A549 (cell line): ENCODE data around the gene MOSMO. TPM values are rescaled to one million over a fixed set of nuclear protein-coding genes. Genes with fewer than 3 reads are reported as not detected.

Source experiments
- ATAC-seq, 2 experiments: fragments of 200-7000 bp in 1 of 2; fragments of >200 bp in 1 of 2; cut with Nextera tagmentation in 1 of 2; cut with Tn5 transposase in 1 of 2; 3 replicates each; pipeline versions ENCODE4 v1.8.0 to v1.9.1; 2018 to 2020; ENCODE audit warnings: mild to moderate bottlenecking in 1 of 2, moderate library complexity in 1 of 2
- CTCF ChIA-PET: fragments of 300-600 bp; sonication (Branson Sonifier 250); formaldehyde crosslinking; extraction: SDS; loops from one replicate; lab custom pipeline; 2021; ENCODE audit warnings: antibody characterized with exemption, inconsistent platforms; lab: Yijun Ruan, JAX
- POLR2A ChIA-PET: fragments of 350-600 bp; formaldehyde crosslinking; extraction: SDS; loops from one replicate; lab custom pipeline; 2021; ENCODE audit warnings: antibody characterized with exemption, inconsistent platforms; lab: Yijun Ruan, JAX
- DNase-seq, 2 experiments: peaks; one replicate each; pipeline versions ENCODE4 v3.0.0 to v3.0.0-alpha.2; 2011 to 2016; ENCODE audit warnings: low read depth in 1 of 2, low spot score in 1 of 2
- FAIRE-seq: peaks from 2 replicates; lab custom pipeline; 2011; peaks lifted over from hg19 to GRCh38; lab: Jason Lieb, UNC
- H3K27ac ChIP-seq, 2 experiments: fragments of >200 bp; sonication (Bioruptor Twin); formaldehyde crosslinking; 3 replicates each; pipeline ENCODE4 v1.5.1; 2016 to 2017
- H3K4me1 ChIP-seq: fragments of >200 bp; sonication (Bioruptor Twin); formaldehyde crosslinking; 3 replicates; pipeline ENCODE4 v1.6.1; 2016
- H3K4me2 ChIP-seq: fragments of >200 bp; sonication (Bioruptor Twin); formaldehyde crosslinking; 3 replicates; pipeline ENCODE4 v1.6.1; 2016
- H3K4me3 ChIP-seq: fragments of >200 bp; sonication (Bioruptor Twin); formaldehyde crosslinking; 3 replicates; pipeline ENCODE4 v1.5.1; 2016
- H3K9me3 ChIP-seq: fragments of >200 bp; sonication (Bioruptor Twin); formaldehyde crosslinking; 3 replicates; pipeline ENCODE4 v1.6.1; 2016
- BHLHE40 ChIP-seq: IDR thresholded peaks from 2 replicates; pipeline ENCODE4 v1.6.1; 2012; ENCODE audit warnings: low read depth, low read length, inconsistent platforms
- CBX2 ChIP-seq: fragments of 200-600 bp; sonication (generic); IDR thresholded peaks from 2 replicates; pipeline ENCODE4 v1.6.1; 2016; ENCODE audit warnings: low read depth, mild to moderate bottlenecking, borderline replicate concordance
- ESRRA ChIP-seq: fragments of 150-350 bp; IDR thresholded peaks from 2 replicates; pipeline ENCODE4 v1.6.1; 2014; ENCODE audit warnings: mild to moderate bottlenecking, low read length, borderline replicate concordance
- GATA3 ChIP-seq: IDR thresholded peaks from 2 replicates; pipeline ENCODE4 v1.6.1; 2012; ENCODE audit warnings: borderline replicate concordance
- HOXA7 ChIP-seq: fragments of 250-450 bp; sonication (Bioruptor Pico); IDR thresholded peaks from 2 replicates; pipeline ENCODE4 v1.5.0; 2020; ENCODE audit warnings: mild to moderate bottlenecking, moderate library complexity
- HOXB5 ChIP-seq: fragments of 250-450 bp; sonication (Bioruptor Pico); IDR thresholded peaks from 2 replicates; pipeline ENCODE4 v1.5.0; 2020; ENCODE audit warnings: mild to moderate bottlenecking, moderate library complexity
- JUNB ChIP-seq: fragments of >200 bp; sonication (Bioruptor Twin); formaldehyde crosslinking; IDR thresholded peaks from 2 replicates; pipeline ENCODE4 v1.6.1; 2016
- KDM1A ChIP-seq: fragments of 200-600 bp; sonication (generic); IDR thresholded peaks from 2 replicates; pipeline ENCODE4 v1.6.1; 2016; ENCODE audit warnings: low read depth, mild to moderate bottlenecking
- MAFK ChIP-seq: fragments of 450-650 bp; IDR thresholded peaks from 2 replicates; pipeline ENCODE4 v1.6.1; 2014; ENCODE audit not compliant: partially characterized antibody
- MYC ChIP-seq: IDR thresholded peaks from 2 replicates; pipeline ENCODE4 v1.6.1; 2012; ENCODE audit warnings: mild to moderate bottlenecking, inconsistent platforms, low read length, improper control_type of control experiment, borderline replicate concordance
- PBX3 ChIP-seq: IDR thresholded peaks from 2 replicates; pipeline ENCODE4 v1.6.1; 2012
- PHF8 ChIP-seq: fragments of 200-600 bp; sonication (generic); IDR thresholded peaks from 2 replicates; pipeline ENCODE4 v1.6.1; 2016; ENCODE audit warnings: low read depth, mild to moderate bottlenecking, antibody characterized with exemption, moderate library complexity, borderline replicate concordance
- POLR2AphosphoS2 ChIP-seq: conservative IDR thresholded peaks from 2 replicates; pipeline ENCODE4 v1.6.1; 2012; ENCODE audit warnings: low read length, improper control_type of control experiment, inconsistent platforms
- RAD21 ChIP-seq, 2 experiments: fragments of >200 bp in 1 of 2; sonication (Bioruptor Twin) in 1 of 2; formaldehyde crosslinking in 1 of 2; IDR thresholded peaks in 1 of 2; conservative IDR thresholded peaks in 1 of 2; 2 replicates in 1 of 2; 3 replicates in 1 of 2; pipeline ENCODE4 v1.6.1; 2012 to 2018; ENCODE audit warnings: inconsistent platforms in 1 of 2
- RFX5 ChIP-seq: fragments of 450-650 bp; IDR thresholded peaks from 2 replicates; pipeline ENCODE4 v1.7.1; 2014; ENCODE audit warnings: antibody characterized with exemption, mild to moderate bottlenecking, moderate library complexity
- RNF2 ChIP-seq: fragments of 200-600 bp; sonication (generic); IDR thresholded peaks from 2 replicates; pipeline ENCODE4 v1.6.1; 2016; ENCODE audit warnings: low read depth, mild to moderate bottlenecking, antibody characterized with exemption, moderate library complexity, borderline replicate concordance
- TFCP2L1 ChIP-seq: fragments of 250-450 bp; sonication (Bioruptor Pico); IDR thresholded peaks from 2 replicates; pipeline ENCODE4 v1.5.0; 2021; ENCODE audit warnings: mild to moderate bottlenecking
- TP53 ChIP-seq: fragments of 250-450 bp; sonication (Bioruptor Pico); IDR thresholded peaks from 2 replicates; pipeline ENCODE4 v1.5.0; 2021; ENCODE audit warnings: mild to moderate bottlenecking, moderate library complexity
- USF2 ChIP-seq: fragments of 450-650 bp; IDR thresholded peaks from 2 replicates; pipeline ENCODE4 v1.6.1; 2014; ENCODE audit warnings: antibody characterized with exemption
- ZNF302 ChIP-seq: fragments of 250-450 bp; sonication (Bioruptor Pico); IDR thresholded peaks from 2 replicates; pipeline ENCODE4 v1.9.0; 2021; ENCODE audit warnings: inconsistent platforms, mild to moderate bottlenecking, moderate library complexity
- WGBS: methylation state at CpG from one replicate; pipeline ENCODE4 v1.1.6; 2017; ENCODE audit errors: missing lambda C conversion rate; 5-methylcytosine and 5-hydroxymethylcytosine counted together
- polyA plus RNA-seq, 4 experiments: library from polyadenylated mRNA; depleted of rRNA in 3 of 4; stranded (reverse); fragments of >200 nt; fragmentation: RNase III in 1 of 4; extraction: RNeasy Plus Mini Kit Qiagen cat#74134 plus additional on column Dnase treatment in 1 of 4; gene quantifications; 2 replicates in 3 of 4; 3 replicates in 1 of 4; pipeline ENCODE4 v1.2.3, GENCODE V29; 2011 to 2017
- TF ChIP-seq, protein P1 (sequence below): fragments of >200 bp; sonication (Bioruptor Twin); formaldehyde crosslinking; IDR thresholded peaks from 2 replicates; pipeline ENCODE4 v1.6.1; 2016

Gene MOSMO
- polyA plus RNA-seq, 2 of the 4 experiments (the other 2 are of a cell fraction): 9.7 to 14.4 TPM

DNA sequence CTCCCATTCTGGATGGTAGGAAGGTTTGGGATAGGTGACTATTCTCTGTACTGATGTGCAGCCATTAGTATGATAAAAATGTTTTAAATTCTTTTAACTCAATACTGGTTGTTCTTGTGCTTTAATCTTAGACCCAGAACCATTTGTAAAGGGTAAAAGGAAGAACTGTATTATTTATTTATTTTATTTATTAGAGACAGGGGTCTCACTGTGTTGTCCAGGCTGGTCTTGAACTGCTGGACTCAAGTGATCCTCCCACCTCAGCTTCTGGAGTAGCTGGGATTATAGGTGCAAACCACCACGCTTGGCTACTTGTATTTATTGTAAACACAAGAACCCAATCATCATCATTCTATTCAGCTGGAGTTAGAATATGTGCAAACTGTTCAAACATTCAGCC lies 2.2 kb upstream of the MOSMO start:
- CTCF ChIA-PET: interaction anchor here (0.6 to 13.7 kb wide), 5 partner anchors 15 to 182 kb away, joined by 3 to 226 read pairs (median 10); no protein-coding TSS in a partner anchor
- FAIRE-seq: no peak
- H3K4me1 ChIP-seq: peaks cover 19% of the 10 kb centered on the region; the same call in 2 of the 3 replicates
- TF ChIP-seq CBX2 (no peak), PHF8 (no peak), ZNF302 (CRISPR knock-in tag) (no peak), MAFK (no peak), POLR2AphosphoS2 (no peak), GATA3 (no peak), JUNB (no peak), RNF2 (no peak), RFX5 (no peak), RAD21 (conservative IDR thresholded peaks at IDR 0.05 in 1 of 2, IDR thresholded peaks at IDR 0.05 in 1 of 2) (no peak), BHLHE40 (no peak), ESRRA (no peak), KDM1A (no peak)
- TF ChIP-seq, protein P1, sequence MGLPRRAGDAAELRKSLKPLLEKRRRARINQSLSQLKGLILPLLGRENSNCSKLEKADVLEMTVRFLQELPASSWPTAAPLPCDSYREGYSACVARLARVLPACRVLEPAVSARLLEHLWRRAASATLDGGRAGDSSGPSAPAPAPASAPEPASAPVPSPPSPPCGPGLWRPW: no peak
- TF ChIP-seq, all 56 proteins: peak for 0
- Histone ChIP-seq H3K9me3 (no peaks in the 10 kb centered on the region), H3K4me3 (no peak overlapping the region), H3K27ac (no peak overlapping the region), H3K4me2 (no peak overlapping the region)
- WGBS: 63% methylated on average over 1 of the region's 1 CpG
- ATAC-seq (no peak), DNase-seq (no peak)
- POLR2A ChIA-PET: no interaction called here

DNA sequence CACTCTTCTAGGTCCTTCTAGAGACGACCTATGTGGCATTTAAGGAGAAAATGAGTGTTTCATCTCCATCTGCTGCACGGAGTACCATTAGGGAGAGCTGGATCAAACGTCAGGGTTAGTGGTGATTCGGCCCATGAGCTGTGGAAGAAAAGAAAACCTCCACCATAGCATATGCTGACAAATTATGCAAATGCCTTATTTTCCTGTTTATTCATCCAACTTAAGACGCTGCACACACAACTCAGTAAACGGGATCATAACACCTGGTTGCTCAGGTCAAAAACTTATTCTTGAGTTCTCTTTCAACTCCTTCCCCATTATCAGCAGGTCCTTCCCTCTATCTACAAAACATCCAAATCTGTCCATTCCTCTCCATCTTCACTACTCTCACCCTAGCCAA lies 1.3 kb upstream of the MOSMO start:
- H3K4me1 ChIP-seq: peaks cover 13% of the 10 kb centered on the region; the same call in 2 of the 3 replicates
- peak overlapping the region; percentile 98 for H3K4me2 ChIP-seq
- ATAC-seq (no peak), DNase-seq (no peak), FAIRE-seq (no peak)
- ChIA-PET POLR2A (interaction anchor here (1.1 to 1.5 kb wide), 2 partner anchors 14 to 16 kb away, joined by 4 to 6 read pairs; no protein-coding TSS in a partner anchor), CTCF (interaction anchor here (2.5 to 13.7 kb wide), 3 partner anchors 72 to 181 kb away, joined by 10 to 226 read pairs (median 109); no protein-coding TSS in a partner anchor)
- TF ChIP-seq TFCP2L1 (CRISPR knock-in tag) (no peak), TP53 (CRISPR knock-in tag) (no peak)
- TF ChIP-seq, all 56 proteins: peak for 0
- H3K4me3 ChIP-seq: no peak overlapping the region
- no peaks in the 10 kb centered on the region for H3K9me3 ChIP-seq
- 77% methylated on average over 6 of the region's 6 CpGs for WGBS
- no peak overlapping the region for H3K27ac ChIP-seq

- peaks cover 13% of the 10 kb centered on the region; the same call in 2 of the 3 replicates for H3K4me1 ChIP-seq
- no peaks in the 10 kb centered on the region for H3K9me3 ChIP-seq
- H3K4me3 ChIP-seq: peak overlapping the region; percentile 90
- FAIRE-seq (no peak), DNase-seq (no peak), ATAC-seq (peak; percentile 8 to 21; a peak in 3 of 6 replicates)
- TF ChIP-seq PBX3: no peak
- no peak for TF ChIP-seq TP53 (CRISPR knock-in tag)
- no peak for TF ChIP-seq HOXB5 (CRISPR knock-in tag)
- TF ChIP-seq MYC: no peak
- no peak for TF ChIP-seq BHLHE40
- TF ChIP-seq POLR2AphosphoS2: no peak
- TF ChIP-seq USF2: no peak
- no peak for TF ChIP-seq HOXA7 (CRISPR knock-in tag)
- TF ChIP-seq ZNF302 (CRISPR knock-in tag): no peak
- TF ChIP-seq, all 56 proteins: peak for 0
- WGBS: 64% methylated on average over 8 of the region's 8 CpGs
- CTCF ChIA-PET: interaction anchor here (0.8 to 13.7 kb wide), 6 partner anchors 43 to 181 kb away, joined by 3 to 226 read pairs (median 7); no protein-coding TSS in a partner anchor
- POLR2A ChIA-PET: interaction anchor here (0.9 to 2.7 kb wide), 8 partner anchors 10 to 75 kb away, joined by 3 to 17 read pairs (median 6); no protein-coding TSS in a partner anchor
- peak overlapping the region; percentile 91 to 93 for H3K27ac ChIP-seq
- H3K4me2 ChIP-seq: peak overlapping the region; percentile 98
These were observed 777 bp upstream of the MOSMO start for GRCh38 chr16:22007159-22007508.
